ENCODE data around the gene TBX10. TPM values are rescaled to one million over a fixed set of nuclear protein-coding genes. Genes with fewer than 3 reads are reported as not detected.

TBX10 gene
- total and polyA plus RNA-seq, 2 of the 8 experiments (the other 6 are each of a cell fraction or from before 2014, with no cell fraction given): 0.09 TPM; not detected in 1

- no peak for TF ChIP-seq HDAC2 (IDR thresholded peaks at IDR 0.05; ENCODE audit: borderline replicate concordance in 1 of 2, low read depth in 2 of 2, low read length in 2 of 2)
Measured at GRCh38 chr11:67610302-67610868, 29.2 kb downstream of the TBX10 start (continued).
